Measurements from ENCODE around the gene TNP2. TPM values are rescaled to one million over a fixed set of nuclear protein-coding genes. Genes with fewer than 3 reads are reported as not detected.

Gene TNP2
- total and polyA plus RNA-seq, 2 donors (not counting 3 experiments of a cell fraction or from before 2014, with no cell fraction given): not detected

DNA sequence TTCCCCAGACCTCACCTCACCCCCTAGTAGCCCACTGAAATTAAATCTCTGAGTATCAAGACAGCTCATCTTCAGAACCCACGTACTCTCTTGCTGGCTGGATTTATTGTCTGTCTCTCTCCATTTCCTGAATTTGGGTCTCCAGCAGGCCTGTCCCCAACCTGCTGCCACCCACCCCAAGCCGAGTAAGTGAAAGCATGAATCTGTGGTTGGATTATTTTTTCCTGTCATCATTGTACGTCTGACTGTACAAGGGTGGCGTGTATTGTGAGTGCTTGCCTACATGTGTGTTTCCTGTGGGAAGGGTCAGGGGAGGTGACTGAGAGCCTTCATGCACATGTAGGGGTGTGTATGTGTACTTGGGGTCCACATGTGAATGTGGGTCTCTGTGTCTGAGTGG lies 5.4 kb downstream of the TNP2 start:
- FAIRE-seq: no peak
- CTCF ChIA-PET: interaction anchor here (0.6 to 1.4 kb wide), 4 partner anchors 69 to 293 kb away, joined by 3 to 7 read pairs (median 3); no protein-coding TSS in a partner anchor
- dilution Hi-C loops (cut with MboI; ENCODE audit: extremely low pct_ligation_motif_present, low sequenced_read_pairs): no loop called here

DNA sequence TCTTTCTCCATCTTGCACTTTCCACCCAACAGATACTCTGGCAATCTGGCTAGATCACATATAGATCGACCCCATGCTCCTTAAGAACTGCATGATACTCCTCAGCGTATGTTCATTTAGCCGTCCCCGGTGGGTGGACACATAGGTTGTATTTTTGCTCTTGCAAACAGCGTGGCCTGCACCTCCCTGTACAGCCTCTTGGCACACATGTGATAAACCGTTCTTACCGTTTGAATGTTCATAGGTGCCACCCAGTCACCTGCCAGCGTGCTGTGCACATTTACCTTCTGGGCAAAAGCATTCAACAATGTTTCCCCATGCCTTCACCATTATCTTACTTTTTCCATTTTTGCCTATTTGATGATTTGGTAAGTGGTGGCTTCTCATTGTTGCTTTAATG lies 6.2 kb downstream of the TNP2 start:
- no peak overlapping the region for H3K9ac ChIP-seq (replicated peaks; ENCODE audit: extremely low read depth, insufficient read depth, low read length)
- no peak overlapping the region for H3K4me2 ChIP-seq (ENCODE audit: insufficient read depth, low read length)
- no peaks in the 10 kb centered on the region for H3K9me3 ChIP-seq (replicated peaks; ENCODE audit: control insufficient read depth, insufficient read depth, low read length)
- no peaks in the 10 kb centered on the region for H3K4me1 ChIP-seq (ENCODE audit: control insufficient read depth, extremely low read depth, insufficient read depth, low read length)
- CTCF ChIA-PET: interaction anchor here (1.0 to 1.4 kb wide), 2 partner anchors 94 to 292 kb away, joined by 3 to 7 read pairs; no protein-coding TSS in a partner anchor
- TF ChIP-seq EZH2 (IDR thresholded peaks at IDR 0.05; ENCODE audit: borderline replicate concordance, low read depth, low read length, severe bottlenecking): no peak
- no peak for TF ChIP-seq POLR2A (IDR thresholded peaks at IDR 0.05; ENCODE audit: low read depth, low read length)
- no peak overlapping the region for H3K27ac ChIP-seq (ENCODE audit: insufficient read depth, low read depth, low read length)
- FAIRE-seq (no peak), DNase-seq (ENCODE audit: low read depth, low spot score) (no peak)
- POLR2A ChIA-PET: no interaction called here
- H3K27me3 ChIP-seq (ENCODE audit: control insufficient read depth in 2 of 2, insufficient read depth in 2 of 2, low read length in 2 of 2): no peaks in the 10 kb centered on the region
- H4K20me1 ChIP-seq (replicated peaks; ENCODE audit: control insufficient read depth, extremely low read depth, insufficient read depth, low read length): no peaks in the 10 kb centered on the region
- no peaks in the 10 kb centered on the region for H3K9me1 ChIP-seq (replicated peaks; ENCODE audit: control insufficient read depth, extremely low read depth, insufficient read depth, low read length)
- H3K79me2 ChIP-seq (ENCODE audit: control insufficient read depth, insufficient read depth, low read length): no peaks in the 10 kb centered on the region
- H3K36me3 ChIP-seq (ENCODE audit: control insufficient read depth in 2 of 2, extremely low read depth in 1 of 2, insufficient read depth in 2 of 2, low read length in 2 of 2): no peaks in the 10 kb centered on the region
- no peak overlapping the region for H2AFZ ChIP-seq (ENCODE audit: low read depth, low read length)
- intact Hi-C loops (cut with micrococcal nuclease) (no loop called here), dilution Hi-C loops (cut with MboI; ENCODE audit: extremely low pct_ligation_motif_present, low sequenced_read_pairs) (no loop called here)
- H3K4me3 ChIP-seq (replicated peaks in 1 of 3; ENCODE audit: insufficient read depth in 1 of 3, low read depth in 1 of 3, low read length in 3 of 3): no peak overlapping the region
- no TSS peak for BruUV-seq (replicated peaks)

More for the DNA sequence above, 5.4 kb downstream of the TNP2 start:
- POLR2A ChIA-PET: no interaction called here
- no peak overlapping the region for H3K4me2 ChIP-seq (ENCODE audit: insufficient read depth, low read length)
- no peak overlapping the region for H2AFZ ChIP-seq (ENCODE audit: low read depth, low read length)
- no peaks in the 10 kb centered on the region for H3K4me1 ChIP-seq (ENCODE audit: control insufficient read depth, extremely low read depth, insufficient read depth, low read length)
- H3K27ac ChIP-seq (ENCODE audit: insufficient read depth, low read depth, low read length): no peak overlapping the region
- TF ChIP-seq, protein P1, sequence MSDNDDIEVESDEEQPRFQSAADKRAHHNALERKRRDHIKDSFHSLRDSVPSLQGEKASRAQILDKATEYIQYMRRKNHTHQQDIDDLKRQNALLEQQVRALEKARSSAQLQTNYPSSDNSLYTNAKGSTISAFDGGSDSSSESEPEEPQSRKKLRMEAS (IDR thresholded peaks at IDR 0.05; ENCODE audit: insufficient read depth, insufficient read length): no peak
- TF ChIP-seq JUN (IDR thresholded peaks at IDR 0.05; ENCODE audit: borderline replicate concordance, insufficient read depth, insufficient read length, low read depth) (no peak), POLR2AphosphoS5 (IDR thresholded peaks at IDR 0.05; ENCODE audit: insufficient read depth, low read depth, low read length) (no peak), MYC (IDR thresholded peaks at IDR 0.05; ENCODE audit: low read depth, low read length) (no peak), EZH2 (IDR thresholded peaks at IDR 0.05; ENCODE audit: borderline replicate concordance, low read depth, low read length, severe bottlenecking) (no peak), GATA2 (IDR thresholded peaks at IDR 0.05; ENCODE audit: insufficient read depth, insufficient read length, low read depth, low read length) (no peak), POLR2A (IDR thresholded peaks at IDR 0.05; ENCODE audit: low read depth, low read length) (no peak)
- H3K4me3 ChIP-seq (replicated peaks in 1 of 3; ENCODE audit: insufficient read depth in 1 of 3, low read depth in 1 of 3, low read length in 3 of 3): no peak overlapping the region
- no peak overlapping the region for H3K9ac ChIP-seq (replicated peaks; ENCODE audit: extremely low read depth, insufficient read depth, low read length)
- H3K36me3 ChIP-seq (ENCODE audit: control insufficient read depth in 2 of 2, extremely low read depth in 1 of 2, insufficient read depth in 2 of 2, low read length in 2 of 2): no peaks in the 10 kb centered on the region
- no peaks in the 10 kb centered on the region for H3K27me3 ChIP-seq (ENCODE audit: control insufficient read depth in 2 of 2, insufficient read depth in 2 of 2, low read length in 2 of 2)
- no peaks in the 10 kb centered on the region for H3K9me3 ChIP-seq (replicated peaks; ENCODE audit: control insufficient read depth, insufficient read depth, low read length)
- no peaks in the 10 kb centered on the region for H4K20me1 ChIP-seq (replicated peaks; ENCODE audit: control insufficient read depth, extremely low read depth, insufficient read depth, low read length)
- no peaks in the 10 kb centered on the region for H3K79me2 ChIP-seq (ENCODE audit: control insufficient read depth, insufficient read depth, low read length)
- H3K9me1 ChIP-seq (replicated peaks; ENCODE audit: control insufficient read depth, extremely low read depth, insufficient read depth, low read length): no peaks in the 10 kb centered on the region
- no peak for DNase-seq (ENCODE audit: low read depth, low spot score)
- intact Hi-C loops (cut with micrococcal nuclease): no loop called here
- BruUV-seq (replicated peaks): no TSS peak
